GM21515 (cell line): ENCODE data around the gene NR5A2.
"Not testable (repeated sequence)": the region's sequence is repeated elsewhere in the genome, so short reads cannot be mapped to it uniquely, and the experiment has no call there.

Source experiments
- ATAC-seq: cut with Tn5 transposase; IDR thresholded peaks from one replicate; pipeline ENCODE4 v1.9.1; 2021; ENCODE audit not compliant: unreplicated experiment

Gene NR5A2

DNA sequence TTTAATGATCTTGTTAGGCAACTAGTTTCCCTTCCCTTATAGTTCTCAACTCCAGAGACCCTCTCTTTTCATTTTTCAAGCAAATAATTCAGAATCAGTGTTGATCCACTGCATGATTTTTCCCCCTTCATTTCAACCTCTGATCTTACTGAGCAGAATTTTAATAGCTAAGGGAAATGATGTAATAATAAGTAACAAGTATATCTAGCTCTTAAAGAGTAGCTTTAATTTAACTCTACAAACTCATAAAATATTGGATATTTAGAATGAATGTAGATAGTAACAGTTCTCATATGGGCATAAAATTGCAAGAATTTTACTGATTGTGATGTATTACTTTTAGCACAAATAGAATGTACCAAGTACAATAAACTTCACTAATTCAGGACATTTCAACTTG is 130.2 kb downstream of the NR5A2 start:
- no peak for ATAC-seq

DNA sequence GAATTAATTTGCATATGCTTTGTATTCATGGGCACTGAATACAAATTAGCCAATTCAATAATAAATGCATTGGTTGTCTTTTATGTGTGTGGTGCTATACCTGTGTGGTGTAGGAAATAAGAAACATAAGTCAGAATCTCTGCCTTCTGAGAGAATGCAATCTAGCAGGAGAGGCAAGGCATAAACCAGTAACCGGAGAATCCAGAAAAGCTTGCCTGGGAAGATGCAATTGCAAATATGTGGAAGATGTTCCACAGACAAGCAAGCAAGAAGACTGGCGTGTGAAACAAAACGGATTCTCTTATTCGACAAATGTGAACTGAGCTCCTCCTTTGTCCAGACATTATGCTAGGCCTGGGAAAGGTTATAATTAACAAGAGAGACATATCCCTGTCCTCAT is 134.3 kb downstream of the NR5A2 start:
- no peak for ATAC-seq

DNA sequence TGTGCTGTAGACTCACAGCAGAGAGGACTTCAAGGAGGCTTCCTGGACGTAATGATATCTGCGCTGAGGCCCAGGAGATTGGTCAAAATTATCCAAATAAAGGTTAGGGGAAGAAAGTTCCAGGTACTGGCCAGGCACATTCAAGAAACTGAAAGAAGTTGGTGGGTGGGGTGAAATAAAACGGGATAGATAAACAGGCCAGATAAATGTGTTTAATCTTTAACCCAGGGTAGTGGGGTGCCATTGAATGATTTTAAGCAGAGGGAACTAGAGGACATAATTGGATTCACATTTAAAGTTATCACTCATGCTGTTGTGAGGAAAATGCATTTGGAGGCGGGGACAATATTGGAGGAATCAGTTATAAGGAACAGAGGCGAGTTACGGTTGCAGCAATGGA is 134.7 kb downstream of the NR5A2 start:
- ATAC-seq, result no peak

DNA sequence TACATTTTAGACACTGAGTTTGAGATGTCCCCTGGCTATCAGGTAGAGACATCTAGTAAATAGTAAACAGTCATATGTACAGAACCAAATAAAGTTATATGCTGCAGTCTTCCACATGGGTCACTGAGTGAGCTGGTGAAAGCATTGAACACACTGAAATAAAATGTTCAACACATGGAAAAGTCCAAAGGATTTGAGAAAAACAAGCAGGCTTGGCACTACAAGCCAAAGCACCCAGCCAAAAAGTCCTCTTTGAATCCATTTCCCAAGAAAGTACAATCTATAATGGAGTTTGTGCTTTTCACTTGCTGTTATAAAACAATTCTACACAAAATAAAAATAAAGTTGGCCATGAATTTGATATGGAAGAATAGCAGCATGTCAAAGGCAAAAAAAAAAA is 135.4 kb downstream of the NR5A2 start:
- ATAC-seq, result no peak

DNA sequence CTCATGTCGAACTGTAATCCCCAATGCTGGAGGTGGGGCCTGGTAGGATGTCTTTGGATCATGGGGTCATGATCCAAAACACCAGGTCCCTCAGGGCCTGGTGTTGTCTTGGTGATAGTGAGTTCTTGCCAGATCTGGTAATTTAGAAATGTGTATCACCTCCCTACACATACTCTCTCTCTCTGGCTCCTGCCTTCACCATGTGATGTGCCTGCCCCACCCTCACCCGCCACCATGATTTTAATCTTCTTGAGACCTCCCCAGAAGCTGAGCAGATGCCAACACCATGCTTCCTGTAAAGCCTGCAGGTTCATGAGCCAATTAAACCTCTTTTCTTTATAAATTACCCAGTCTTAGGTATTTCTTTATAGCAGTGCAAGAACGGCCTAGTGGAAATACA is 136.4 kb downstream of the NR5A2 start:
- no peak for ATAC-seq

DNA sequence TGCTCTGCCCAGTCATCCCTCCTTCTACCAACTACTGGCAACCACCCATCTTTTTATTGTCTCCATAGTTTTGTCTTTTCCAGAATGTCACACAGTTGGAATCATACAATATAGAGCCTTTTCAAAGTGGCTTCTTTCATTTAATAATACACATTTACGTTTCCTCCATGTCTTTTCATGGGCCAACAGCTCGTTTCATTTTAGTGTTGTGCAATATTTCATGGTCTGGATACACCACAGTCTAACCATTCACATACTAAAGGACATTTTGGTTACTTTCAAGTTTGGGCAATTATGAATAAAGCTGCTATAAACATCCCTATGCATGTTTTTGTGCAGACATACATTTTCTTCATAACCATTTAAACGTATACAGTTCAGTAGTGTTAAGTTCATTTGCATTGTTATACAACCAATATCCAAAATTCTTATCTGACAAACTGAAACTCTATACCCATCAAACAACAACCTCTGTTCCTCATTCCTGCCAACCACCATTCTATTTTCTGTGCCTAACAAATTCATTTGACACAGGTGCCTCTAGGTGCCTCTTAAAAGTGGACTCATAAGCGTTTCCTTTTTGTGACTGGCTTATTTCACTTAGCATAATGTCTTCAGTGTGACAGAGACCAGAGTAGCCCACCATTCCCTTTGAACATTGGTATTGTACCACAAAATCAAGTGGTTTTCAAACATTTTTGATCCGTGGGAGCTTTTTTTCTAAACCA is 138.1 kb downstream of the NR5A2 start:
- ATAC-seq, result no peak

DNA sequence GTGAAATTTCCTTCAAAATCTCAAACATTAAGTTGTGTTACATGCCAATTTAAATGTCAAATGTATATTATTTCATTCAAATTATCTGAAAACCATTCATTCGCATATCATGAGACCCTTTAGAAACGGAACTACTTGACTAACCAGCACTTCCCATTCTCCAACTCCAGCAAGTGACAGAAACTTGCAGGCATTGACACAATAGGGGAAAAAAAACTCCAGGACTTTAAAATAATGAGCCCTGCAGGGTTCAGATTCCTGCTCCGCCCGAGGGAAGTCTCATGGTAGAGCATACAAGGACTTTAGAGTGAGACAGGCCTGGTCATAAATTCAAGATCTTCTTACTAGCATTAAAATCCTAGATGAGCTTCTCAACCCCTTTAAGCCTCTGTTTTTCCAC is 138.9 kb downstream of the NR5A2 start:
- ATAC-seq, result no peak

DNA sequence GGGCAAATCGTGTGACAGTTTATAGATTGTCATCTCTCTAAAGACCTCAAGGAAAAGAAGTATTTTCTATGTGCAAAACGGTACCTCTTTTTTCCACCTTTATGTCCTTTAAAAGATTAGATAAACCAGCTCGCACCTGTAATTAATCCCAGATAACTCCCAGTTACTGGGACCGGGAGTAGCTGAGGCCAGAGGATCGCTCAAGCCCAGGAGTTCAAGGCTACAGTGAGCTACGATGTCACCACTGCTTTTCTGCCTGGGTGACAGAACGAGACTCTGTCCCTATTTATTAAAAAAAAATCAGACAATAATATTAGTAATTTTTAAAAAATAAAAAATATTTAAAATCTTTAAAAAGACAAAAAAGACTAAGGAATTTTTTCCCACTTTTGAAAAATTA is 141.4 kb downstream of the NR5A2 start:
- ATAC-seq, result no peak

DNA sequence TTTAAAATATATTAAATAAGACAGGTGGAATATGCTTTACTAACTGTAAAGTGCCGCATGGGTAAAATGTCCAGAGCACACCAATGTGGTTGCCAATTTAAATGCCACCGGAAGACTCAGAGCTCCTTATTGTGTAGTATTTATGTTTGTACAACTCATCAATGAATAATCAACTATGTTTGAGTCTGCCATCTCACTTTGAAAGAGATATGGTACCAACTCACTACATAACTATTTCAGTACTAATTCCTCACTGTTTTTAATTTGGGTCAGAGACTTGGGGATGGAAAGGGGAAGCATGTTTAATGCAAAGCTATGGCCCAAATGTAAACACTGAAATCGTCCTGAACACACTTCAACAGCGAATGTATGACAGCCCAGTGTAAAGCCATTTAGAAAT is 144.8 kb downstream of the NR5A2 start:
- no peak for ATAC-seq

DNA sequence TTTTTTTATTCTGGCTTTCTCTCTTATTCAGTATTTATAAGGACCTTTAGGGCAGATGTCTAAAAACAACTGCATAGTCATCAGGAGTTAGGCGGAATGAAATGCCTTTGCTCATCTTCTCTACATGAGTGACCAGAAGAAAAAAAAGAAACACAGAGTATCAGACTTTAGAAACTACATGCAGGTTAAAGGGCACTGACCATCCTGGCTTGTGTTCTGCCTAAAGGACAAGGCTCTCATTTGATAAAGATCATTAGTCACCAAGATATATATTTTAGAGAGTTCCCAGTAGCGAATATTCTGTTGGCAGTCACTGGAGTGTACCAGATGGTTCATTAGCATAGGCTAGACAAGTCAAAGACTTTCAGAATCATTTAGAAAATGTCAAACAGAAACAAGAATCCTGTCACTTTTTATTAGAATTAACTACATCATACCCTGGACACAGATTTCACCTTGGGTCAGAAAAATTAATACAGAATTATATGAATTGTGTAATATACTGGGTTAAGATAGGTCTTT is 145.6 kb downstream of the NR5A2 start:
- ATAC-seq, result no peak

DNA sequence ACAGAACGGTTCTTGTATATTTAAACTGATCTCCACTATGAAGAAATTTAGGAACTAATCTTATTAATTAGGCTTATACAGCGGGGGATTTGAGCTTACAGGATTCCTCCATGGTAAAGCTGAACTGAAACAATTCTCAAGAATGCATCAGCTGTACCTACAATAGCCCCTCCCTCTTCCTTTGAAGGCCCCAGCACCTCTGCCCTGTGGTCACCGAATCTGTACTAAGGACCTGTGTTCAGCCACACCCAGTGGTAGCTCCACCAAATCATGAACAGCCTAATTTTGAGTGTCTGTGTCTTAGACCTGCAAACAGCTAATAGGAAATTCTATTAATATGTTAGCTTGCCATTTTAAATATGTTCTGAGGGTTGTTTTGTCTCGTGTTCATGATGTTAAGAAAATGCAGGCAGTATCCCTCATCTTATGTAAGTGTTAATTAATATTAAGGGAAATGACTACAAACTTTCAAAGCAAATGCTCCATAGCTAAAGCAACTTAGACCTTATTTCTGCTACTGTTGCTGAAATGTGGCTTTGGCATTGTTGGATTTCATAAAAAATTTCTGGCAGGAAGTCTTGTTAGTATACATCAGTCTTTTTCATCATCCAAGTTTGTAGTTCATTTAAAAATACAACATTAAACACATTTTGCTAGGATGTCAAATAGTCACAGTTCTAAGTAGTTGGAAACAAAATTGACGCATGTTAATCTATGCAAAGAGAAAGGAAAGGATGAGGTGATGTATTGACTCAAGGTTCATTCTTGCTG is 147.2 kb downstream of the NR5A2 start:
- ATAC-seq, result no peak

DNA sequence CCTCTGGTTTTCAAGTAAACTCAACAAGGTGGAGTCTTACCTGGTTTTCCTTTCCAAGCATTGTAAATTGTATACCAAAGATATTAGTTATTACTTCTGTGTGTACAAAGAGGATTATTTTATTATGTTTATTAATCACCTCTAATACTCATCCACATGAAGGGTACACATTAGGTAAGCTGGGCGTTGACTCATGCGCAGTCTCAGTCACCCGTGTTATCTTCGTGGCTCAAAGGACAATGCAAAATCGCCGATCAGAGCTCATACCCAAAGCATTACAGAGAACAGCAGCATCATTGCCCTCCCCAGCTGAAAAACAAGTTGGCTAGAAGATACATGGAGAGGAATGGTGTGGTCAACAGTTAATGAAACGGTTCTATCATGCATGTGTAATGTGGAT is 148.7 kb downstream of the NR5A2 start:
- no peak for ATAC-seq

DNA sequence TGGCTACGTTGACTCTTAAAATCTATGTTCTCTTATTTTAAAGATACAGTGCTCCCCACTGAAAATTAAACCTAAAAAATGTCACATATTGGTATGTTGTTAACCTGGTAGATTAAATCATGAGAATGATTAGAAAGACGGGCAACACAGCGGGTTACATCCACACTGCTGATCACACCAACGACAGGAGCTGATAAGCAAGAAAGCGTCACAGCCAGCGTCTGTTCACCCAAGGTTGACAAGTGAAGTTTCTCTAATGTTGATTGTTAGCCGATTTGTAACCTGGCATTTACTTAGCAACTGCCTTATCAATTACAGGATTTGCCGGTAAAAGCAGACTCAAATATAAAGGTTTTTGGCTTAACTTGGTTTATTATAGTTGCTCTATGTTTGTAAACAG is 149.3 kb downstream of the NR5A2 start:
- no peak for ATAC-seq

DNA sequence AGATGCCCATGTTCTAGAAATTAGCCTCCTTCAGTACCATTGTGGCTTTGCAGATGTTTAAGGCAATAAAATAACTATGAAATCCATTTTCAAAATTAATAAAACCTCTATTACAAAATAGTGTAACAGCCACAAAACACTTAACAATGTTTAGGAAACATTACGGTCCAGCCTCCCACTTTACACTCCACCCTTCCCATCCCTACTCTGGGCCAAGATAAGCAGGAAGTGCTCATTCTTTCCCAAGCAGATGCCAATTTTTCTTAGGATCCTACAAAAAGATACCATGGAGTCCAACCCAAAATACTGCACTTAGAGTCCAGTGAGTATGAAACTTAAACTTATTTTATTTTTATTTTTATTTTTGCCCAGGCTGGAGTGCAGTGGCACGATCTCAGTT is 150.8 kb downstream of the NR5A2 start:
- no peak for ATAC-seq

DNA sequence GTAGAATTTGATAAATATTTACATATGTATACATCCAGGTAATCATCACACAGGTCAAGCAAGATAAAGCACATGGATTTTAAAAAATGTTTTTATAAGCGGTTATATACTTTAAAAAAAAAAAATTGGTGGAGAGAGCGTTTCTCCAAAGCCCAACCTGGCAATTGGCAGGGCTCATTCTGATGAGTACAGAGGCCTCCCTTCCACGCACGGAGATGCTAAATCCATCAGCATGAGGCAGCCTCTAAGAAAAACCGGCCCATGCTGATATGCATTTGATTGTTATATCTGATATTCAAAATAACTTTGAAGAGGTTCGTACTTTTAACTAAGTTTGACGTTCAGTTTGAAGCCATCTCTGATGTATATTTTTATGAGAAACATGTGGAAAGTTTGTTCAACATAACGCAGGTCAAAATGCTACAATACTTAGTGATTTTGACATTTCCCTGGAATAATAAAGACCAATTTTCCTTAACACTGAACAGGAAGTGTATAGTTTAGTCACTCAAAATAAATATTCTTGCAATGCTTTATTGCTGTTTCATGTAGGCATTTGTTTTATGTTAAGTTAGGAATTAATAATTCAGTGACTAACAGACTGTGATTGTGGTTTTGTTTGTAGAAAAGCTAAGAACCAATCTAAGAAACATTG is 151.7 kb downstream of the NR5A2 start:
- no peak for ATAC-seq

DNA sequence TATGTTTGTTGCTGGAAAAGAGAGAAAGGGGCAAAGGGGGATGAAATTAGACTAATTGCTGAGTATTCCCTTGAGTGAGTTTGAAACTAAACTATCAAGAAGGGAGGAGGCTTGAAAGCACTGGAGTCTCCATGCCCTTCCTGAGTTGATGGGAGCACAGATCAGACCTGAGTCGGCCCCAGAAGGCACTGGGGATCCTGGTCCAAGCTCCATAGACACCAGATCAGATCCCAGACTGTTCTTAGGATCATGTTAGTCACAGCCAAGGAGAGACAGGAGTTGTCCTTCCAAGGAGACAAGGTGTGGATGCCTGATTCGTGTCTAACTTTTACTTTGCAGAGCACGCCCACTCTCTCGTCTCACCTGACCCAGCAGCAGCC is 152.3 kb downstream of the NR5A2 start:
- ATAC-seq, result no peak

DNA sequence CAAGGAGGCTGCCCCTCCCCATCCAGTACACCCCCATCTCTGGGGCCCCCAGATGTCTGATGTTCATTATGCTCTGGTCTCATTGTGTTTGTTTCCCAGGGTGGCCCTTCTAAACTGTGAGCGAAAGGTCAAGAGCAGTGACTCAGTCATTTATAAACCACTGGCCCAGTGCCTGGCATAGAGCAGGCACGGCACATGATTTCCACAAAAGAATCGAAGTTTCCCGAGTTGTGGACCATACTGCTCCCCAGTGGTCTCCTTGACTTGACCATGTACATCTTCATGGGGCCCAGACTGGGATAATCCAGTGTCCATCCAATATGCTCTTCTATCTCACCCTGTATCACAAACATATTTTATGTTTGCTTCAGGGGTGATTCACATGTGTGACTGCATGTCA is 153.3 kb downstream of the NR5A2 start:
- no peak for ATAC-seq

DNA sequence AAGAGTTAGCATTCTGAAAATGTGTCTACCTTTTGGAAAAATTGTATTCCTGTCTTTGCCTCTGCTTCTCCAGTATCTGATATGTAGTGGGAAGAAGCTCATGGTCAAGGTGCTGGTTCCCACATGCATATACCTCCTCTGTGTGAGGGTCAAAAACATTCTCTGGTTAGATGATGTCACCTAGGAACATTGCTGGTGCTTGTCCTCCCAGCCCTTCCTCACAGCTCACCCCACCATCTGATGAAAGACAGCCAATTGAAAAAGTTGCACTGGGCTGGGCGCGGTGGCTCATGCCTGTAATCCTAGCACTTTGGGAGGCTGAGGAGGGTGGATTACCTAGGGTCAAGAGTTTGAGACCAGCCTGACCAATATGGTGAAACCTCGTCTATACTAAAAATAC is 154.4 kb downstream of the NR5A2 start:
- ATAC-seq, result no peak

DNA sequence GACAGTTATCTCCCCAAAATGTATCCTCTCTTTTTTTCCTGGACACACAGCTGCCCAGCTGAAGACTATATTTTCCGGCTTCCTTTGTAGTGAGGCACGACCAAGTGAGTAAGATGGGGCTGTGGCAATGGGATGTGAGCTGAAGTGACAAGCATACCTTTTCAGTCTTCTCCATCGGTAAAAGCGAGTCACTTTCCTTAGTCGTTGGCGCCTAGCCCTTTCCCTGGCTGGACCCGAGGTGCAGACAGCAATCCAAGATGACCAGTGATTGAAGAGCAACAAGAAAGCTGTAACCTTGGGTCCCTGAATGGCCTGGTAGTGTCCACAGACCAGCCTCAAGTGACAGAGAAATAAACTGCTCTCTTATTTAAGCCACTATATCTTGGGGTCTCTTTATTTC is 155.2 kb downstream of the NR5A2 start:
- ATAC-seq, result no peak

DNA sequence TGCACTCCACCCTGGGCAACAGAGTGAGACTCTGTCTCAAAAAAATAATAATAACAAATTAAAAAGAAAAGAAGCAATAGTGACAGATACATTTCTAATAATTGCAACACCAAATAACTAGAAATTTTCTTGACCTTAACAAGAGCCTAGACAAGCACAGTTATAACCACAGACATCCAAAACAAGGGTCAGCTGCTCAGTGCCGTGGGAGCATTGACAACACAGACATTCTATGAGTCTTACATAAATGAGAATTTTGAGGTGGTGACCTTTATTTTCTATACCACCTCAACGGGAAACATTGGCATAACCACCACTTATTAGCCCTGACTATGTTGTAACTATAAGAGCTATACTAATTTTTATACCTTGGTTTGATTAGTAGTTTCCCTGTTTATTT is 156.1 kb downstream of the NR5A2 start:
- no peak for ATAC-seq

DNA sequence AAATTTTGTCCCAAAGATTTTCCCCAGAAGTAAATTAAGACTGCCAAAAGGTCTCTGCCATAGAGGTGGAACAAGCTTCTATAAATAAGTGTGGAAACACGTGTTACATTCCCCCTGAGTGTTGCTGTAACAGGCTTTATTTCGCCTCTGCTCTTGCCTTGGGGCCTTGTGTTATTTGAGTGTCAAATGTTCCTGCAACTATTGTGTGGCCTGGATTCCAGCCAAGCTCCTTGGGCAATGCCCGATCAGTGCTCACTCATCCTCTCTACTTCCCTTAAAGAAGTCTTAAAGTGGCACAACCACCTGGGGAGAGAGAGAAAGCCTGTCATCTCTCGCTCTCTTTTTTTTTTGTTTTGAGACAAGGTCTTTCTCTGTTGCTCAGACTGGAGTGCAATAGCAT is 156.7 kb downstream of the NR5A2 start:
- ATAC-seq, result no peak

DNA sequence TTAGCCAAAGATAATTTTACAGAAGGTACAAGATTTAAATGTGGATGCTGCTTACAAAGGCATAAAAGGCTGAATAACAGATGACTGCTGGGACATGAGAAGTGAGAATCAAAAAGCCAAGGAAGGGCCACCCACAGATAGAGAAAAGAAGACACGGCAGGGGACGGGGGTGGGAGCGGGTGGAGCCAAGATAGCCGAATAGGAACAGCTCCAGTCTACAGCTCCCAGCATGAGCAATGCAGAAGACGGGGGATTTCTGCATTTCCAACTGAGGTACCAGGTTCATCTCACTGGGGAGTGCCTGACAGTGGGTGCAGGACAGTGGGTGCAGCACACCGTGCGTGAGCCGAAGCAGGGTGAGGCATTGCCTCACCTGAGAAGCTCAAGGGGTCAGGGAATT is 157.7 kb downstream of the NR5A2 start:
- ATAC-seq, result not testable (repeated sequence)
